NCI-H128 (cell line): Measurements from ENCODE around the gene SPHKAP.
"Not testable (repeated sequence)": the region's sequence is repeated elsewhere in the genome, so short reads cannot be mapped to it uniquely, and the experiment has no call there.

Source experiments
- DNase-seq: peaks from one replicate; lab custom pipeline; 2025; ENCODE audit not compliant: unreplicated experiment; lab: John Stamatoyannopoulos, UW

SPHKAP gene

GRCh38 chr2:228039752-228040534 lies 141.5 kb downstream of the SPHKAP start:
- no peak for DNase-seq

- no peak for DNase-seq
These were observed 142.5 kb downstream of the SPHKAP start for GRCh38 chr2:228038967-228039366.

- no peak for DNase-seq
These were observed 143.6 kb downstream of the SPHKAP start for GRCh38 chr2:228037915-228038314.

GRCh38 chr2:228023619-228024018 lies 157.9 kb downstream of the SPHKAP start:
- DNase-seq = no peak

- DNase-seq = no peak
These were observed 163.2 kb downstream of the SPHKAP start for GRCh38 chr2:228018311-228018710.

GRCh38 chr2:228017784-228018183 lies 163.7 kb downstream of the SPHKAP start:
- no peak for DNase-seq

GRCh38 chr2:228016402-228016801 lies 165.1 kb downstream of the SPHKAP start:
- no peak for DNase-seq

- no peak for DNase-seq
These were observed 165.7 kb downstream of the SPHKAP start for GRCh38 chr2:228015741-228016140.

GRCh38 chr2:227996366-227996765 lies 185.1 kb downstream of the SPHKAP start:
- DNase-seq = no peak

GRCh38 chr2:227990937-227991336 lies 190.6 kb downstream of the SPHKAP start:
- DNase-seq = no peak

GRCh38 chr2:227973241-227973640 lies 208.2 kb downstream of the SPHKAP start:
- DNase-seq = no peak

- peak; percentile 25 for DNase-seq
These were observed 209.8 kb downstream of the SPHKAP start for GRCh38 chr2:227971619-227972230.

- DNase-seq = no peak
These were observed 221.2 kb downstream of the SPHKAP start for GRCh38 chr2:227960317-227960716.

- DNase-seq = no peak
These were observed 238.5 kb downstream of the SPHKAP start for GRCh38 chr2:227942965-227943364.

- no peak for DNase-seq
These were observed 239.5 kb downstream of the SPHKAP start for GRCh38 chr2:227942021-227942420.

- peak; percentile 45 for DNase-seq
These were observed 242.0 kb downstream of the SPHKAP start for GRCh38 chr2:227939271-227940027.

- DNase-seq = not testable (repeated sequence)
These were observed 245.2 kb downstream of the SPHKAP start for GRCh38 chr2:227936249-227936648.

GRCh38 chr2:227933884-227934283 lies 247.6 kb downstream of the SPHKAP start:
- DNase-seq = no peak

- no peak for DNase-seq
These were observed 249.1 kb downstream of the SPHKAP start for GRCh38 chr2:227932403-227932802.

- no peak for DNase-seq
These were observed 249.5 kb downstream of the SPHKAP start for GRCh38 chr2:227932001-227932400.
